GM13976 (cell line): Measurements from ENCODE around the gene RET.
"Not testable (repeated sequence)": the region's sequence is repeated elsewhere in the genome, so short reads cannot be mapped to it uniquely, and the experiment has no call there.

Experiments
- DNase-seq: peaks from one replicate; pipeline ENCODE4 v3.0.0; 2012; ENCODE audit warnings: low spot score
- CTCF ChIP-seq: IDR thresholded peaks from 2 replicates; pipeline ENCODE4 v1.5.1; 2012; ENCODE audit warnings: borderline replicate concordance, mild to moderate bottlenecking; ENCODE audit not compliant: insufficient read depth; ENCODE audit errors: extremely low read depth, missing control alignments, control extremely low read depth
- in situ Hi-C: fragments of 300-500 bp; cut with MboI; formaldehyde crosslinking; loops from one replicate; pipeline ENCODE4 v1.12.0; 2022; ENCODE audit warnings: low sequenced_read_pairs, mixed read lengths, inconsistent platforms; ENCODE audit not compliant: unreplicated experiment

The RET gene

GRCh38 chr10:43141421-43141820, 64.6 kb downstream of the RET start:
- in situ Hi-C loops, result no loop called here
- DNase-seq, result no peak
- TF ChIP-seq CTCF, result no peak

DNA sequence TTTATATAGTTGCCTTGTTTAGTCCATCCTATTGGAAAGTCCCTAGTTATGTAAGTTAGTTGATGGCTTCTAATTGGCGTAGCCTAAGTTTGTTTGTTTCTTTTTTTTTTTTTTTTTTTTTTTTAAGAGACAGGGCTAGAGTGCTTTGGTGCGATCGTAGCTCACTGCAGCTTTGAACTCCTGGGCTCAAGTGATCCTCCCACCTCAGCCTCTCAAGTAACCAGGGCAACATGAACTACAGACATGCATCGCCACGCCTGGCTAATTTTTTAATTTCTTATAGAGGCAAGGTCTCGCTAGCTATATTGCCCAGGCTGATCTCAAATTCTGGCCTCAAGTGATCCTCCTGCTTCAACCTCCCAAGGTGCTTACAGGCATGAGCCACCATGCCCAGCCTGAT, 68.4 kb downstream of the RET start:
- DNase-seq, result no peak
- TF ChIP-seq CTCF, result no peak
- in situ Hi-C loops, result no loop called here

DNA sequence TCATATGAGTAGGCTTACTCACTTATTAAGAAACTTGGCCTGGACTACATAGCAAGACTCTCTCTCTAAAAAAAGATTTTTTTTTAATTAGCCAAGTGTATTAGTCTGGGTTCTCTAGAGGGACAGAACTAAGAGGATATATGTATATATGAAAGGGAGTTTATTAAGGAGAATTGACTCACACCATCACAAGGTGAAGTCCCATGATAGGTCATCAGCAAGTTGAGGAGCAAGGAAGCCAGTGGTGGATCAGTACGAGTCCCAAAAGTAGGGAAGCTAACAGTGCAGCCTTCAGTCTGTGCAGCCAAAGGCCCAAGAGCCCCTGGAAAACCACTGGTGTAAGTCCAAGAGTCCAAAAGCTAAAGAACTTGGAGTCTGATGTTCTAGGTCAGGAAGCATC, 69.1 kb downstream of the RET start:
- DNase-seq, in situ Hi-C loops: not testable (repeated sequence)

DNA sequence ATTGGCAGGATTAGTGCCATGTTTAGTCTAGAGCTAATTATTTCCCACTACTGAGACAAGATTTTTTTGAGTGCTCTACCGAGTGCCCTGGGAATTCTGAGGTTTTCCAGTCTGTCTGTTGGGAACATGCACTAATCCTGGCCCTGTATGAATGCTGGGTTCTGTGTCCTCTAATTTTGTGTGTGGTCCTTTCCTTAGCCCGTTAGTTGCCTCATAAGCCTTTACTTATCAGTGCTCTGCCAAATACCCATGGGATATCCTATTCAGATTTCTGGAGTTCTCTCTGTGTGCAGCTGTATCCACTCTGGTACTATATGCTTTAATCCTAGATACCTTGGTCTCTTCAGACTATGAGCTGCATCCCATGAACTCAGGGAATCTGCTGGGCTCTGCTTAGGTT, 74.5 kb downstream of the RET start:
- no peak for TF ChIP-seq CTCF
- no peak for DNase-seq
- in situ Hi-C loops, result no loop called here

DNA sequence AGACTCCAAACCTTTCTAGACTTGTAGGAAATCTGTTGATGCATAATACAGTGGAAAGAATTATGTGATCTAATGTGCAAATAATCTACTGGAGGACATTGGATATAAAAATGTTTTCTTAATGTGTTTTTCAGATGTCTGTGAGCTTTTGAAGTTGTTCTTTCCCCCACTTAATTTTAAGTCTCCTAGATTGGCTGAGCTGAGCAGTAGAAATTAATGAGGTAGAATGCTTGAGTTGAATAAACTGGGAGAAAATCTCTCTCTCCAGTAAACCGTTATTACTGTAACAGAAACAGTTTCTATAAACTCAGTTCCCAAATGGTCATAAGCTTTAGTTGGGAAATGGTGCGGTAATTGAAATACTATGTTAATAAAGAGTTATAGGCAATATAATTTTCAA, 77.0 kb downstream of the RET start:
- no peak for DNase-seq
- no peak for TF ChIP-seq CTCF
- in situ Hi-C loops, result no loop called here

GRCh38 chr10:43155221-43155620, 78.4 kb downstream of the RET start:
- no peak for TF ChIP-seq CTCF
- in situ Hi-C loops, result no loop called here
- DNase-seq, result no peak

GRCh38 chr10:43155741-43156140, 78.9 kb downstream of the RET start:
- no peak for TF ChIP-seq CTCF
- in situ Hi-C loops, result no loop called here
- DNase-seq, result no peak
